ENCODE data around the gene NOS1AP.

Gene NOS1AP

DNA sequence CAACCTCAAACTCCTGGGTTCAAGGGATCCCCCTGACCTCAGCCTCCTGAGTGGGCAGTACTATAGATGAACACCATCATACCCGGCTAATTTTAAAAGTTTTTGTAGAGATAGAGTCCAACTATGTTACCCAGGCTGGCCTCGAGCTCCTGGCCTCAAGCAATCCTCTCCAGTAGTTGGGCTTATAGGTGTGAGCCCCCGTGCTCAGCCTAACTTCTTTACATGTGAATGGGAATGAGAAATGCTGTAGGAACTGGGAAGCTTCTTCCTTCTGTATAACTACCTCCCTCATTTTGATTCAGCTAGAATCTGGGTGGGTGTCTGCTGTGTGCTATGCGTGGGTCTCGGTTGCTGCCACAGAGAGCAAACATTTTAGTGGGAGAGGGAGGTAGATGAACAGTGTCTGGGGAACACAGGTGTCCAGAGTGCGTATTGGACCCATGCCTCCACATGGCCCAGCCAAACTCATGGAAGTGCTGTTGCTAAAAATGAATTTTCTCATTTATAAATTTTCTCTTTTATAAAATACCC is 150.6 kb downstream of the NOS1AP start:
- Histone ChIP-seq H2BK5ac (ENCODE audit: low read depth, low read length, poor library complexity, severe bottlenecking) (no peak overlapping the region), H2AK5ac (ENCODE audit: low read length, severe bottlenecking) (no peak overlapping the region), H3K23ac (ENCODE audit: low read length in 2 of 2) (no peak overlapping the region), H2AFZ (ENCODE audit: low read depth, low read length) (no peak overlapping the region), H3K4me1 (ENCODE audit: control insufficient read depth, insufficient read depth, low read depth, low read length) (no peaks in the 10 kb centered on the region), H3K4ac (ENCODE audit: low read depth in 1 of 2, low read length in 2 of 2) (no peak overlapping the region), H3K27ac (ENCODE audit: low read length, poor library complexity, severe bottlenecking) (no peak overlapping the region), H3K4me3 (ENCODE audit: insufficient read depth in 1 of 2, low read depth in 1 of 2, low read length in 2 of 2) (no peak overlapping the region), H3K79me1 (replicated peaks; ENCODE audit: low read length, poor library complexity, severe bottlenecking) (no peaks in the 10 kb centered on the region), H2BK120ac (ENCODE audit: low read depth, low read length) (no peak overlapping the region), H3K14ac (ENCODE audit: low read length in 2 of 2) (no peak overlapping the region), H4K91ac (ENCODE audit: low read length) (no peak overlapping the region), H3K9ac (ENCODE audit: low read length) (no peak overlapping the region), H3K36me3 (ENCODE audit: control insufficient read depth in 1 of 2, insufficient read depth in 2 of 2, low read depth in 1 of 2, low read length in 2 of 2) (no peaks in the 10 kb centered on the region), H3K27me3 (ENCODE audit: control insufficient read depth in 1 of 2, insufficient read depth in 1 of 2, low read length in 2 of 2) (peaks cover 0 to 10% of the 10 kb centered on the region in 2 experiments), H3K9me3 (ENCODE audit: control insufficient read depth, low read length) (no peaks in the 10 kb centered on the region), H3K4me2 (ENCODE audit: low read length, poor library complexity, severe bottlenecking) (no peak overlapping the region), H2BK15ac (ENCODE audit: low read depth, poor library complexity, severe bottlenecking) (no peak overlapping the region), H2BK12ac (ENCODE audit: low read length in 2 of 2) (no peak overlapping the region), H3K18ac (ENCODE audit: low read depth in 1 of 2, low read length in 2 of 2) (no peak overlapping the region), H4K8ac (ENCODE audit: low read length) (no peak overlapping the region)
- WGBS, result 93% methylated on average over 5 of the region's 6 CpGs
- no peak for DNase-seq

DNA sequence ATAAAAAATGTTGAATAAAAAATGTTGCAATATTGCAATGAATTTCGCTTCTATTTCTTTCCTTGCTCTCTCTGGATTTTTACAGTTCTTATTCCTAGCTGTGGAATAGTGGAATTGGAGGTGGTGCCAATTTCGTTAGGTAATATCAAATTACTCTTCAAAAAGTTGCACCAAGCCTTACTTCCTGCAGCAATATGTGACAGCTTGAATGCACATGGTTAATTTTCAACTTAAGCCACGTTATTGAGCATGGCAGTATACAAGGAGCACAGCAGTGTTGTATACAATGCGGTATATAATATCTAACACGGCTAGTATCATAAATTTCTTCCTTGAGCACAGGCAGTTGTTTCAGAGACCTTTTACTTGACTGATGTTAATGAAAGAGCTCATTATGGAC is 152.5 kb downstream of the NOS1AP start:
- H2BK15ac ChIP-seq (ENCODE audit: low read depth, poor library complexity, severe bottlenecking), result no peak overlapping the region
- no peak overlapping the region for H3K23ac ChIP-seq (ENCODE audit: low read length in 2 of 2)
- H2BK5ac ChIP-seq (ENCODE audit: low read depth, low read length, poor library complexity, severe bottlenecking), result no peak overlapping the region
- H3K4ac ChIP-seq (ENCODE audit: low read depth in 1 of 2, low read length in 2 of 2), result no peak overlapping the region
- H3K4me2 ChIP-seq (ENCODE audit: low read length, poor library complexity, severe bottlenecking), result no peak overlapping the region
- no peak overlapping the region for H3K18ac ChIP-seq (ENCODE audit: low read depth in 1 of 2, low read length in 2 of 2)
- H4K91ac ChIP-seq (ENCODE audit: low read length), result no peak overlapping the region
- no peak overlapping the region for H2AK5ac ChIP-seq (ENCODE audit: low read length, severe bottlenecking)
- no peaks in the 10 kb centered on the region for H3K79me1 ChIP-seq (replicated peaks; ENCODE audit: low read length, poor library complexity, severe bottlenecking)
- 91% methylated on average over 3 of the region's 5 CpGs for WGBS
- H2BK120ac ChIP-seq (ENCODE audit: low read depth, low read length), result no peak overlapping the region
- no peak overlapping the region for H4K8ac ChIP-seq (ENCODE audit: low read length)
- H2AFZ ChIP-seq (ENCODE audit: low read depth, low read length), result no peak overlapping the region
- H3K9ac ChIP-seq (ENCODE audit: low read length), result no peak overlapping the region
- no peaks in the 10 kb centered on the region for H3K36me3 ChIP-seq (ENCODE audit: control insufficient read depth in 1 of 2, insufficient read depth in 2 of 2, low read depth in 1 of 2, low read length in 2 of 2)
- no peak overlapping the region for H2BK12ac ChIP-seq (ENCODE audit: low read length in 2 of 2)
- no peak overlapping the region for H3K14ac ChIP-seq (ENCODE audit: low read length in 2 of 2)
- no peak overlapping the region for H3K4me3 ChIP-seq (ENCODE audit: insufficient read depth in 1 of 2, low read depth in 1 of 2, low read length in 2 of 2)
- DNase-seq, result no peak
- H3K4me1 ChIP-seq (ENCODE audit: control insufficient read depth, insufficient read depth, low read depth, low read length), result no peaks in the 10 kb centered on the region
- H3K9me3 ChIP-seq (ENCODE audit: control insufficient read depth, low read length), result no peaks in the 10 kb centered on the region
- H3K27me3 ChIP-seq (ENCODE audit: control insufficient read depth in 1 of 2, insufficient read depth in 1 of 2, low read length in 2 of 2), result peaks cover 0 to 10% of the 10 kb centered on the region in 2 experiments
- H3K27ac ChIP-seq (ENCODE audit: low read length, poor library complexity, severe bottlenecking), result no peak overlapping the region

DNA sequence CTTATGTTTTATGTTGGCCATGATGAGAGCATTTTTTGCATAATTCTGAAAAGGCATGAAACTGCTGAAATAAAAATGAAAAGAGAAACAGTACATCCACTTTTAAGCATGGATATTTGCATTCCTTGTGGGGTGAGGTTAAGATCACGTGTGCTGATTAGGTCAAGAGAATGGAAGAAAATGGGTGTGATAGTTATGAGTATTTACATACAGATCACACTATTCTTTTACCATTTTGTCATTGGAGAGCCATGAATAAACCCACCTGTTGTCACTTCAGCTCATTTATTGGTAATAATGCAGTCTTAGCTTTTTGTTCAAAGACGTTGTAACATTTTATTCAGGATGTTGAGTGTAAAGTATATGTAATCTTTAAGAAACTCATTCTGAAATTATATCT is 153.2 kb downstream of the NOS1AP start:
- no peak overlapping the region for H3K23ac ChIP-seq (ENCODE audit: low read length in 2 of 2)
- no peak overlapping the region for H4K8ac ChIP-seq (ENCODE audit: low read length)
- no peak overlapping the region for H2BK120ac ChIP-seq (ENCODE audit: low read depth, low read length)
- H3K79me1 ChIP-seq (replicated peaks; ENCODE audit: low read length, poor library complexity, severe bottlenecking), result no peaks in the 10 kb centered on the region
- no peak overlapping the region for H4K91ac ChIP-seq (ENCODE audit: low read length)
- no peak overlapping the region for H3K4me2 ChIP-seq (ENCODE audit: low read length, poor library complexity, severe bottlenecking)
- H2BK15ac ChIP-seq (ENCODE audit: low read depth, poor library complexity, severe bottlenecking), result no peak overlapping the region
- H3K27ac ChIP-seq (ENCODE audit: low read length, poor library complexity, severe bottlenecking), result no peak overlapping the region
- H3K4me1 ChIP-seq (ENCODE audit: control insufficient read depth, insufficient read depth, low read depth, low read length), result no peaks in the 10 kb centered on the region
- no peak for DNase-seq
- no peak overlapping the region for H2BK12ac ChIP-seq (ENCODE audit: low read length in 2 of 2)
- H3K4ac ChIP-seq (ENCODE audit: low read depth in 1 of 2, low read length in 2 of 2), result no peak overlapping the region
- no peaks in the 10 kb centered on the region for H3K36me3 ChIP-seq (ENCODE audit: control insufficient read depth in 1 of 2, insufficient read depth in 2 of 2, low read depth in 1 of 2, low read length in 2 of 2)
- H3K9me3 ChIP-seq (ENCODE audit: control insufficient read depth, low read length), result no peaks in the 10 kb centered on the region
- no peak overlapping the region for H3K9ac ChIP-seq (ENCODE audit: low read length)
- no peak overlapping the region for H2BK5ac ChIP-seq (ENCODE audit: low read depth, low read length, poor library complexity, severe bottlenecking)
- WGBS, result 80% methylated on average over 1 of the region's 2 CpGs
- H3K4me3 ChIP-seq (ENCODE audit: insufficient read depth in 1 of 2, low read depth in 1 of 2, low read length in 2 of 2), result no peak overlapping the region
- no peak overlapping the region for H3K14ac ChIP-seq (ENCODE audit: low read length in 2 of 2)
- H3K18ac ChIP-seq (ENCODE audit: low read depth in 1 of 2, low read length in 2 of 2), result no peak overlapping the region
- peaks cover 0 to 16% of the 10 kb centered on the region in 2 experiments for H3K27me3 ChIP-seq (ENCODE audit: control insufficient read depth in 1 of 2, insufficient read depth in 1 of 2, low read length in 2 of 2)
- no peak overlapping the region for H2AFZ ChIP-seq (ENCODE audit: low read depth, low read length)
- H2AK5ac ChIP-seq (ENCODE audit: low read length, severe bottlenecking), result no peak overlapping the region

DNA sequence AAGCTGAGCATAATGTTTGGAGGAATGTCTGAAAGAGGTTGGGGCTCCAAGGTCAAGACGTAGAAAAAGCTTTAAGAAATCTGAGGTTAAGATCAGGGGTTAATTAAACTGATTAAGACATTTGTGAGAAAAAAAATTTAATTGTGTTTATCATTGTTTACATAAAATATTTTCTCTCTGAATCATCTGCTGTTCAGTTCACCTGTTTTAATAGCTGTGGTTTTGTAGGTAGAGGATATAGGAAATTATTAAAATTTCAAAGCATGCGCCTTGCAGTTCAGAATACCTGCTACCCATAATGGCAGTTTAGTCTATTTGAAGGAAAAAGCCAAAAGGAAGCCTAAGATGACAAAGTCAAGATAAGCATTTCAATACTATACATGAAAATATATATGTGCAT is 154.0 kb downstream of the NOS1AP start:
- Histone ChIP-seq H2AK5ac (ENCODE audit: low read length, severe bottlenecking) (no peak overlapping the region), H3K9me3 (ENCODE audit: control insufficient read depth, low read length) (no peaks in the 10 kb centered on the region), H3K4me1 (ENCODE audit: control insufficient read depth, insufficient read depth, low read depth, low read length) (no peaks in the 10 kb centered on the region), H2AFZ (ENCODE audit: low read depth, low read length) (no peak overlapping the region), H3K23ac (ENCODE audit: low read length in 2 of 2) (no peak overlapping the region), H3K18ac (ENCODE audit: low read depth in 1 of 2, low read length in 2 of 2) (no peak overlapping the region), H4K91ac (ENCODE audit: low read length) (no peak overlapping the region), H3K79me1 (replicated peaks; ENCODE audit: low read length, poor library complexity, severe bottlenecking) (no peaks in the 10 kb centered on the region), H3K4me2 (ENCODE audit: low read length, poor library complexity, severe bottlenecking) (no peak overlapping the region), H3K9ac (ENCODE audit: low read length) (no peak overlapping the region), H2BK15ac (ENCODE audit: low read depth, poor library complexity, severe bottlenecking) (no peak overlapping the region), H2BK5ac (ENCODE audit: low read depth, low read length, poor library complexity, severe bottlenecking) (no peak overlapping the region), H2BK12ac (ENCODE audit: low read length in 2 of 2) (no peak overlapping the region), H3K27me3 (ENCODE audit: control insufficient read depth in 1 of 2, insufficient read depth in 1 of 2, low read length in 2 of 2) (peaks cover 0 to 22% of the 10 kb centered on the region in 2 experiments), H3K4me3 (ENCODE audit: insufficient read depth in 1 of 2, low read depth in 1 of 2, low read length in 2 of 2) (no peak overlapping the region), H3K14ac (ENCODE audit: low read length in 2 of 2) (no peak overlapping the region), H4K8ac (ENCODE audit: low read length) (no peak overlapping the region), H3K4ac (ENCODE audit: low read depth in 1 of 2, low read length in 2 of 2) (no peak overlapping the region), H3K27ac (ENCODE audit: low read length, poor library complexity, severe bottlenecking) (no peak overlapping the region), H3K36me3 (ENCODE audit: control insufficient read depth in 1 of 2, insufficient read depth in 2 of 2, low read depth in 1 of 2, low read length in 2 of 2) (no peaks in the 10 kb centered on the region), H2BK120ac (ENCODE audit: low read depth, low read length) (no peak overlapping the region)
- WGBS, result 100% methylated on average over 1 of the region's 2 CpGs
- DNase-seq, result no peak
